ENCODE results near the gene ANXA2R.
"Not testable (repeated sequence)": the region's sequence is repeated elsewhere in the genome, so short reads cannot be mapped to it uniquely, and the experiment has no call there.

The ANXA2R gene

DNA sequence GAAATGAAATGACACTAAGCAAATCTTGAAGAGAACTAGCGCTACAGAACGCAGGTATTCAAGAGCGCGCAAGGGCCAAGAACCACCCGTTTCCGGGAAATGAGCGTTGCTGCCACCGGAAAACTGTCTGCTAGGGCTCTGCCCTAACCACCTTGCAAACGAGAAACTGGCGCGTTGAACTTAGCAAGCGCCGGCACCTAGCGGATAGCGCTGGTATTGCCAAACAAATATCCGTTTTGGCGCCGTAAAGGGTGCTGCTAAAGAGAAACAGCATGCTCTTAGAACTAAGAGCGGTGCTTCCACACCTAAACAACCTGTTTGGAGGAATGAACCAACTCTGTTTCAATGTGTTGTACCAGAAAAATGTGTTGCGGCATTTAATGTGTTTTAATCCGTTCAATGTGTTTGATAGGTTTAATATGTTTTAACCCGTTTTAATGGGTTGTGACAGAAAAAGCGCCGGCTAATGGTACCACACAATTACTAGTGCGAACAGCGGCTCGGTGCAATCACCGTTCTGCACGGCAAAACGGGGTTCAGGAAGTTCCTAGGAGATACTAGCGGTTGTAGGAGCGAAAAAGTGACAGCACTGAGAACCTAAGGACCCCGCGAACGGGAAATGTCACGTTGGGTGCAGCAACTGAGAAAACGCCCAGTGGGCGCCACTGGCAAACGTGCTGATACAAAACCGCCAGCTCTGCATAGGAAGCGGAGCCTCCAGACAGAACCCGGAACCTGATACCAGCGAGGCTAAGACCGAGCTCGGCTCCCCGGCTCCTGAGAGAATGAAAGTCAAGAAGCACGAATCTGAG lies at the start of gene ANXA2R:
Gene ANXA2R, minus strand, starts transcription at position 33 of the 812 bp plus-strand sequence. CDS start 273 bp downstream, outside the sequence.
- DNase-seq = peak; percentile 97

DNA sequence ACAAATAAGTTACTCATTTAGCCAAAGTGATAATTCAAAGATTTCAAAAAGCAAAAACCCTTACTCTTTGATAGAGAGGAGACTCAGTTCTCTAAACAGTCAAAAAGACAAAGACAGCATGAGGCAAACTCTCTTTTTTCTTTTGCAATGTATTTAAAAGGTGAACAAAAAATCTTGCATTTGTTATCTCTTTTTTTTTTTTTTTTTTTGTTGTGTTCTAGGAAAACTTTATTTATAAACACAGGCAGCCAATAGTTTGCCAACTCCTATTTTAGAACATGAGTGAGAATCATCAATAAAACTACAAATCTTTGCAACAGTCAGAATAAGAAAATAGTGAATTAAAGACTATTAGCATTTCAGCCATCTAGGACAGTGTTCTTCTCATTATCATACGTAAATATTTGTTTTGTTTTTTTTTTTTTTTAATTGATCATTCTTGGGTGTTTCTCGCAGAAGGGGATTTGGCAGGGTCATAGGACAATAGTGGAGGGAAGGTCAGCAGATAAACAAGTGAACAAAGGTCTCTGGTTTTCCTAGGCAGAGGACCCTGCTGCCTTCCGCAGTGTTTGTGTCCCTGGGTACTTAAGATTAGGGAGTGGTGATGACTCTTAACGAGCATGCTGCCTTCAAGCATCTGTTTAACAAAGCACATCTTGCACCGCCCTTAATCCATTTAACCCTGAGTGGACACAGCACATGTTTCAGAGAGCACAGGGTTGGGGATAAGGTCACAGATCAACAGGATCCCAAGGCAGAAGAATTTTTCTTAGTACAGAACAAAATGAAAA lies 46.2 kb upstream of the ANXA2R start:
- DNase-seq = not testable (repeated sequence)

DNA sequence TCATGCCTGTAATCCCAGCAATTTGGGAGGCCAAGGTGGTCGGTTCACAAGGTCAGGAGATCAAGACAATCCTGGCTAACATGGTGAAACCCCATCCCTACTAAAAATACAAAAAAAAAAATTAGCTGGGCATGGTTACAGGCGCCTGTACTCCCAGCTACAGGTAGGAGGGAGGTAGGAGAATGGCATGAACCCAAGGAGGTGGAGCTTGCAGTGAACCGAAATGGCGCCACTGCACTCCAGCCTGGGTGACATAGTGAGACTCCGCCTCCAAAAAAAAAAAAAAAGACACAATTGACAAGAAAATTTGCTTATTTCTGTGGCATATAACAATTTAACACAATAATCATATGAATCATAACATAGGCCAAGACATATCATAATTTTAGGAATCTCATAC lies 45.3 kb upstream of the ANXA2R start:
- no peak for DNase-seq

DNA sequence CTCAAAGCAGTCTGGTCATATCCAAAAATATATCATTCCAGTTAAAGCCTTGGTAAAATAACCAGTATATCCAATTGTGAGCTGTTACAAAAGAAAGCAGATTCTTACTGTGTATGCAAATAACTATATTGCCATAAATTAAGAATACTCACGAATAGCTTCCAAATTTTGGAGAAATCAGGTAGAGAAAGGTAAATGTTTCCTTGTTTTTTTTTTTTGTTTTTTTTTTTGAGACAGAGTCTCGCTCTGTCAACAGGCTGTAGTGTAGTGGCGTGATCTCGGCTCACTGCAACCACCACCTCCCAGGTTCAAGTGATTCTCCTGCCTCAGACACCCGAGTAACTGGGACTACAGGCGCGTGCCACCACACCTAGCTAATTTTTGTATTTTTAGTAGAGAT lies 44.3 kb upstream of the ANXA2R start:
- DNase-seq = not testable (repeated sequence)

DNA sequence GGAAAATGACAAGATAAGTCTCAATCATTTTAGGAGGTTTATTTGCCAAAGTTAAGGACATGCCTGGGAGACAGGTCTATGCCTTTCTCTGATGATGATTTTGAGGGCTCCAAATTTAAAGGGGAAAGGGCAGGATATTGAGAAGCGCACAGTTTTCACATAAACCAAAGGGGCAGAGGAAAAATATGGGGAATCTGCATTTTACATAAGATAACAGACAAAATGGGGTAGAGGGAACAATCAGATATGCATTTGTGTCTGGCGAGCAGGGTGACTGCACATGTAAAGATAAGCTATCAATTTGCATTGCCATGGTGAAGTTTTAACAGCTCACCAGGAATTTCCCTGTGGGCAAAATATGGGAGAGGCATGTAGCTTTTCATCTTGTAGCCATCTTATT lies 41.2 kb upstream of the ANXA2R start:
- DNase-seq = not testable (repeated sequence)

GRCh38 chr5:43078956-43079355 lies 38.8 kb upstream of the ANXA2R start:
- DNase-seq = no peak

GRCh38 chr5:43077446-43078191 lies 37.5 kb upstream of the ANXA2R start:
- not testable (repeated sequence) for DNase-seq

- DNase-seq = no peak
These were observed 35.5 kb upstream of the ANXA2R start for GRCh38 chr5:43075319-43076293.

GRCh38 chr5:43074987-43075318 lies 34.8 kb upstream of the ANXA2R start:
- DNase-seq = no peak

- peak; percentile 70 for DNase-seq
These were observed 33.8 kb upstream of the ANXA2R start for GRCh38 chr5:43073597-43074546.

DNA sequence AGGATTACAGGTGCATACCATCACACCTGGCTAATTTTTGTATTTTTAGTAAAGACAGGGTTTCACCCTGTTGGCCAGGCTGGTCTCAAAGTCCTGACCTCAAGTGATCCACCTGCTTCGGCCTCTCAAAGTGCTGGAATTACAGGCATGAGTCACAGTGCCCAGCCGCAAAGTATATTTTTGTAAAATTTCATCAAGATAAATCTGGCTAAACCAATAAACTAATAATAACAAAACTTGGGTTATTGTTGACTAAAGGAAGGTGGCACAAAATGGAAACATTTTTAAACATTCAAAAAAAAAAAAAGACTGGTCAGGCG lies 29.2 kb upstream of the ANXA2R start:
- DNase-seq = not testable (repeated sequence)

DNA sequence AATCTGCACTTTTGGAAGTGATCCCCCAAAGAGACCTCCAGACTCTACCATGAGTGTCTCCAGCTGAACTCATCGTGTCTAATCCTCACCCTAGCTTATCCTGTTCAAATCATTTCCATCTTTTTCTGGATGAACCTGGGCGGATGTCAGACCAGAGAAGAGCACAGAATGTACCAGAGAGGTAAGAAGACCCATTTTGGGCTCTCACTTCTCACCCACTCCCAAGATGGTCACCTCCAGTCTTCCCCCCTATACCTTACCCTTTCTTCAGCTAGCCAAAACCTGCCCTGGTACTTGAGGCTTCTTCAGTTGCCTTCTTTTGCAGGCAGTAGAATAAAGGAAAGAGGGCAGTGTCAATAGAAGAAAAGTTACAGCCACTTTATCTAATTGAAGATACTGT lies 27.9 kb upstream of the ANXA2R start:
- no peak for DNase-seq

DNA sequence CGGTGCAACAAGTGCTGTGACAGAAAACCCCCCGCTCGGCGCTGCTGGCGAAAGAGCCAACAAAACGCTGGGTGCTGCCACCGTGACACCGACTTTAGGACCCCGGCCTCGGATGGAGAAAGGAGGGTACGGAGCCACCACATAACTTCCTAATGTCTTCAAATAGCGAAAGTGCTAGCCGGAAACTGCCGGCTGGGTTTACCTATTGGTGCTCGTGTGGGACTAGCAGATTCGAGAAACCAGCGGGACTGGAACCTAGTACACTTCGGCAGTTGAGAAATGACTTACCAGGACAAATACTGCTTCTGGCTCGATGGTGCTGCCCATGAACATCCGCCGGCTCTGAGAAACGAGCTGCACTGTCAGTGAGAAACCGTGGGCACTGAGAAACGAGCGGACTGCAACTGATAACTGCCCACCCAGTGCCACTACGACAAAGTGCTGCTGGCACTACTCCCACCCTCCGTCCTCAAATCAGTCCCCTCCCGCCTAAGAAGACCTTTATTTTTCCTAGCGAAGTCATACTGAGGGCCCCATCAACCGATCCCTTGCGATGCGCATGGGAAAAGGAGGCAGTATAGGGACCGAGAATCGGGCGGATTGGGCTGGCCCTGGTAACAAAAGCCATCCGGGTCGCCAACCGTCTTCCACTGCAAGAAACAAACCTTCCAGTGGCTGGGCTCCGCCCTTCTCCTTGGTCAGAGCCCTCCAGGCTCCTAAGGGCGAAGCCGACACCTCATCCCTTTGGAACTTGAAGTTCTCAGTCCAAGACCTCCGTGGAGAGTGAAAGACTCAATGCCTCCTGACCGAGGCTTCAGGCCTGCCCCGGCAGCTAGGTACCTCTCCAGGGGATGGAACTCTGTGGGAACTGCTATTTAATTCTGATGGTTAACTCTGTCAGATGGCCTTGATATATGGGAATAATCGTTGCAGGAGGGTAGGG lies 27.0 kb upstream of the ANXA2R start:
- peak; percentile 93 for DNase-seq

GRCh38 chr5:43065948-43066798 lies 26.1 kb upstream of the ANXA2R start:
- peak; percentile 70 for DNase-seq

DNA sequence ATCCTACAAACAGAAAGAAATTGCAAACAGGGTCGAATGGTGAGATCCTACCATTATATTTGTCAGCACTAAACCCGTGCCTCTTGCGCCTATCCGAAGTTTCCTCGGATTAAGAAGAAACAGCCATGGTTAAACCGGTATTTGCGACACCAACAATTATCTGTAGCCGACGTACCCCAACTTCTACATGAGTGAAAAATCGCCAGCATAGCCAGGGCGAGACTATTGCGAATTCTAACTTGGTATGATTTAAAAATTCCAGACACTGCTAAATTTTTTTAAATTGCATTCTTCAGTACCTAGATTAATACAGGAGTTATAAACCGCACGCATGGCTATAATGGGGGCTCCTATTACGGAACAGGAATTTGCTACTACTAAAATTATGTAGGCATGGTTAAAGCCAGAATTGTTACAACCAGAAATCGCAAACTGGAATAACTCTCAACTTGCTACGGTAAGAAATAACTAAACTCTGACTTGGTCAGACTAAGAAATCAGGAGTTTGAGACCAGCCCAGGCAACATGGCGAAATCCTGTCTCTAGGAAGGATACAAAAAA lies 25.3 kb upstream of the ANXA2R start:
- DNase-seq = no peak

DNA sequence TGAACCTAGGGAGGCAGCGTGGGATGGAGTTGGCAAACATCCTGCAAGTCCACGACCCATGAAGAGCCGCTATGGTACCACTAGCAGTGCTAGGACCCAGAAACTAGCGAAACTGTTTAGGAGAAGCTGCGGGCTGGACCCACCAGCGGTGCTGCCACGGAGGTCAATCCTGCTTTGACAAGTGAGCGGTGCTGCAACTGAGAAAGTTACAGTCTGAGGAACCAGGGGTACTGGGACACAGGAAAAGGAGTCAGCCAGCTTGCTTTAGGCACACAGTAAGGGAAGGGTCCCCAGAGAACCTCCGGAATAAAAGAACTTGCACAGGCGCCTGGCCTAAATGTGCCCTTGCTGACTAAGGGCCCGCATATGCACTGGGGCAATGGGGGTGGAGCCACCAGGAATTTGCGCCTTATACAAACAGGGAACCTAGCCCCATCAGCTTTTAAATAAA lies 23.6 kb upstream of the ANXA2R start:
- no peak for DNase-seq

DNA sequence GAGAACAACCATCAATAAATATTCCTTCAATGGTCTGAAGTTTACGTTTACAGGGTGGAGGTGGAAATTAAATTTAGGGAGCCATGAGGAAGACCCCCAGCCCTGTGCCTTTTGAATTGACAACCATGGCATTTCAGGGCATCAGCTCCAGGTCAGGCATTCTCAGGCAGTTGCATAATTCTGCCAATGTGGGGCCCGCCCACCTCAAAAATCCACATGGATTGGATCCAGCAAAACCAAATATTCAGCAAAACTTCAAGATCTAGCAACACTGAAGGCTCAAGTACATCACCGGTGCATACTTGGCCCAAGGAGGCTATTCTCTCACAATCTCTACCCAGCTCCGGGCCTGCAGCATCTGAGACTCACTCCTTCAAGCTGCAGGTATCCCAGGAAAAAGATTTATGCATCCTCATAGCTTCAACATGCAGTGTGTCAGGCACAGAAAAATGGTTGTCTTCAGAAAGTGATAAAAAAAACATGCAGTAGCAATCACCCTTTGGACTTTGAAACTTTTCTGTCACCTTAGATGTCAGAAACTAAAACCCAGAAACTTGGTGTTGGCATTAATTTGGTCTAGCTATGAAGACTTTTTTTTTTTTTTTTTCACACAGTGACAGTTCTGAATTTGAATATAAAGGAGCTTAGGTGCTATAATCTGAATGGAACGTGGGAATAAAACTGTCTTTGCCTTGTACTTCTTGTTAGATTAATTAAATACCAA lies 21.4 kb upstream of the ANXA2R start:
- DNase-seq = no peak

- not testable (repeated sequence) for DNase-seq
These were observed 19.9 kb upstream of the ANXA2R start for GRCh38 chr5:43060020-43060419.
